CD4-positive, CD25-positive, alpha-beta regulatory T cell (primary cell): ENCODE results near the gene SERPINA5. TPM values are rescaled to one million over a fixed set of nuclear protein-coding genes. Genes with fewer than 3 reads are reported as not detected.

ENCODE experiments used
- ATAC-seq, 2 donors: fragments of 150-1000 bp; cut with Tn5 transposase; one replicate each; pipeline ENCODE4 v1.10.0; 2021; ENCODE audit warnings: low read depth in 2 of 2, moderate number of reproducible peaks in 2 of 2, moderate library complexity in 1 of 2
- DNase-seq, 3 donors: peaks; one replicate each; pipeline versions ENCODE4 v3.0.0 to v3.0.0-alpha.2; 2012 to 2022; ENCODE audit warnings: mixed read lengths in 1 of 3
- H3K27ac ChIP-seq: one replicate; pipeline ENCODE4 v1.7.0; 2013; ENCODE audit warnings: mild to moderate bottlenecking, low read length; ENCODE audit not compliant: insufficient read depth, poor library complexity, severe bottlenecking
- H3K27me3 ChIP-seq: one replicate; pipeline ENCODE4 v1.7.0; 2013; ENCODE audit warnings: low read length; ENCODE audit not compliant: control insufficient read depth, insufficient read depth
- H3K36me3 ChIP-seq: one replicate; pipeline ENCODE4 v1.7.0; 2013; ENCODE audit warnings: mild to moderate bottlenecking, low read length, moderate library complexity; ENCODE audit not compliant: control insufficient read depth, insufficient read depth
- H3K4me1 ChIP-seq: 2 replicates; pipeline ENCODE4 v1.7.0; 2013; ENCODE audit warnings: mild to moderate bottlenecking, low read length; ENCODE audit not compliant: insufficient read depth, control insufficient read depth, poor library complexity, severe bottlenecking
- H3K4me3 ChIP-seq: one replicate; pipeline ENCODE4 v1.7.0; 2013; ENCODE audit warnings: low read depth, mild to moderate bottlenecking, low read length, moderate library complexity
- H3K9me3 ChIP-seq, 2 experiments: 1 replicate in 1 of 2; 2 replicates in 1 of 2; pipeline ENCODE4 v1.7.0; 2013; ENCODE audit warnings: low read length in 2 of 2, mild to moderate bottlenecking in 1 of 2, moderate library complexity in 1 of 2; ENCODE audit not compliant: control insufficient read depth in 2 of 2
- H3K27ac Mint-ChIP-seq, 3 donors: one replicate each; pipeline ENCODE4 v1.8.0; 2020 to 2022; ENCODE audit warnings: mild to moderate bottlenecking in 3 of 3, mixed read lengths in 3 of 3, moderate library complexity in 2 of 3
- H3K27me3 Mint-ChIP-seq: one replicate; pipeline ENCODE4 v1.8.0; 2022; ENCODE audit warnings: mild to moderate bottlenecking, mixed read lengths
- H3K36me3 Mint-ChIP-seq: one replicate; pipeline ENCODE4 v1.8.0; 2020; ENCODE audit warnings: mixed read lengths
- H3K4me1 Mint-ChIP-seq, 4 donors: one replicate each; pipeline ENCODE4 v1.8.0; 2020 to 2022; ENCODE audit warnings: mixed read lengths in 4 of 4, mild to moderate bottlenecking in 1 of 4
- H3K4me3 Mint-ChIP-seq, 4 donors: one replicate each; pipeline ENCODE4 v1.8.0; 2020 to 2022; ENCODE audit warnings: mild to moderate bottlenecking in 4 of 4, mixed read lengths in 4 of 4, moderate library complexity in 3 of 4
- H3K9me3 Mint-ChIP-seq, 7 donors: one replicate each; pipeline ENCODE4 v1.8.0; 2020 to 2022; ENCODE audit warnings: mixed read lengths in 7 of 7, mild to moderate bottlenecking in 3 of 7, moderate library complexity in 2 of 7
- polyA plus RNA-seq, 4 donors: library from polyadenylated mRNA; unstranded; fragments of 300-500 nt; fragmentation: Illumina TruSeq; gene quantifications; one replicate each; pipeline ENCODE4 v1.2.3, GENCODE V29; 2021
- total RNA-seq: library from RNA; stranded (reverse); gene quantifications from one replicate; pipeline ENCODE4 v1.2.3, GENCODE V29; 2022

The SERPINA5 gene
- total and polyA plus RNA-seq, 5 donors from 2014 or later, result not detected

DNA sequence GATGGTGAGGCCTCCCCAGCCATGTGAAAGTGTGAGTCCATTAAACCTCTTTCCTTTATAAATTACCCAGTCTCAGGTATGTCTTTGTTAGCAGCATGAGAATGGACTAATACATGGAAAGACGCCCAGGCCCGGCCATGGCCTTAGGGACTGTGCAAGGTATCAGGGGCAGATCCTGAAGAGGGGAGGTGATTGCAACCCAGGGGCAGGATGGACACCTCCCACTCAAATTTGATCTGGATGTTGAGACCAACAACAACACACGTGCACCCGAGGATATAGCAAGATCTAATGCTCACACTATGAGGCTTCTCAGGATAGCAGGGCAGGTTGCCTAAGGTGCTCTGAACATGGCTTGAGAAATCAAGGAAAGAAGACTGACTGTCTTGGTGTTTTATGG is 33.5 kb upstream of the SERPINA5 start:
- H3K4me1 ChIP-seq, result no peaks in the 10 kb centered on the region
- H3K4me3 ChIP-seq, result no peak overlapping the region
- no peak overlapping the region for H3K4me3 Mint-ChIP-seq
- H3K27me3 Mint-ChIP-seq, result peaks cover 6% of the 10 kb centered on the region
- no peak for DNase-seq
- no peaks in the 10 kb centered on the region for H3K4me1 Mint-ChIP-seq
- H3K9me3 Mint-ChIP-seq, result peaks cover 0 to 6% (median 0%) of the 10 kb centered on the region in 7 donors
- H3K9me3 ChIP-seq, result no peaks in the 10 kb centered on the region
- no peak for ATAC-seq
- H3K36me3 ChIP-seq, result no peaks in the 10 kb centered on the region
- no peak overlapping the region for H3K27ac ChIP-seq
- H3K27me3 ChIP-seq, result no peaks in the 10 kb centered on the region
- no peaks in the 10 kb centered on the region for H3K36me3 Mint-ChIP-seq
- H3K27ac Mint-ChIP-seq, result no peak overlapping the region

DNA sequence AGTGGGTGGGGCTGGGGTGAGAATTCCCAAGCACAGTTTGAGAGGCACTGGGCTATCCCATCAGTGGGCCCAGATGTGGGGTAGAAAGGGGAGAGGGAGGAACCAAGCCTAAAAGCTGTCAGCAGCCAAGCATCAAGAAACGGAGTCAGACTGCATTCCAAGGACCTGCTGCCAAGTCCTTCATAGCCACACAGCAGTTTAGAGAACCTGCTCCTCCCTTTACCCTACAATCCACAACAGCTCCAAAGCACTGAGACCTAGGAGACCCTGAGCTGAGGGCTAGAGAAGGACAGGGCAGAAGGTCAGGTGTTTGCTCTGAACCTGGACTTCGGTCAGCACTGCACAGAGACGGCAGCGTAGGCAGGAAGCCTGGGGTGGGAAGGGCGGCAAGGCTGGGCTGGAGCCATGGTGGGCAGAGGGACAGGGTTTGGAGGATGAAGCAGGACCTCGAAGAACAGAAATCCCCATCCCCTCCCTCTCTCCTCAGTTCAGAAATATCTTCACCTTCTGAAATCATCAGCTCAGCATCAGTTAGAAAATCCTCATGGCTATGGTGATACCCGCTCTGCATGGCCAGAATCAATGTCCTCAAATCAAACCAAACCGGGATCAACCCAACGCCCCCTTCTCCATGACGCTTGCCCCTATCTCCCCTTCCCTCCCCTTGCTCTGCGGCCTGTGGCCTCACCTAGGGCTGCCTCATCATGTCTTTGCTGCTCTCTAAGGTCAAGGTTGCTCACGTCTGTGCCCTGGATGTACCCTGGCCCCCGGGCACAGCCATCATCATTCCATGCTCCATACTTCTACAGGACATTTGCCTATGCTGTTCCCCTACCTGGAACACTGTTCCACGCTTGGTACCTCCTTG is 32.9 kb upstream of the SERPINA5 start:
- H3K27me3 Mint-ChIP-seq, result peaks cover 6% of the 10 kb centered on the region
- DNase-seq, result no peak
- no peak for ATAC-seq
- H3K4me1 Mint-ChIP-seq, result no peaks in the 10 kb centered on the region
- Histone ChIP-seq H3K4me1 (no peaks in the 10 kb centered on the region), H3K27me3 (no peaks in the 10 kb centered on the region), H3K36me3 (no peaks in the 10 kb centered on the region), H3K27ac (no peak overlapping the region), H3K9me3 (no peaks in the 10 kb centered on the region), H3K4me3 (no peak overlapping the region)
- no peaks in the 10 kb centered on the region for H3K36me3 Mint-ChIP-seq
- no peak overlapping the region for H3K4me3 Mint-ChIP-seq
- no peak overlapping the region for H3K27ac Mint-ChIP-seq
- peaks cover 0 to 6% (median 0%) of the 10 kb centered on the region in 7 donors for H3K9me3 Mint-ChIP-seq

DNA sequence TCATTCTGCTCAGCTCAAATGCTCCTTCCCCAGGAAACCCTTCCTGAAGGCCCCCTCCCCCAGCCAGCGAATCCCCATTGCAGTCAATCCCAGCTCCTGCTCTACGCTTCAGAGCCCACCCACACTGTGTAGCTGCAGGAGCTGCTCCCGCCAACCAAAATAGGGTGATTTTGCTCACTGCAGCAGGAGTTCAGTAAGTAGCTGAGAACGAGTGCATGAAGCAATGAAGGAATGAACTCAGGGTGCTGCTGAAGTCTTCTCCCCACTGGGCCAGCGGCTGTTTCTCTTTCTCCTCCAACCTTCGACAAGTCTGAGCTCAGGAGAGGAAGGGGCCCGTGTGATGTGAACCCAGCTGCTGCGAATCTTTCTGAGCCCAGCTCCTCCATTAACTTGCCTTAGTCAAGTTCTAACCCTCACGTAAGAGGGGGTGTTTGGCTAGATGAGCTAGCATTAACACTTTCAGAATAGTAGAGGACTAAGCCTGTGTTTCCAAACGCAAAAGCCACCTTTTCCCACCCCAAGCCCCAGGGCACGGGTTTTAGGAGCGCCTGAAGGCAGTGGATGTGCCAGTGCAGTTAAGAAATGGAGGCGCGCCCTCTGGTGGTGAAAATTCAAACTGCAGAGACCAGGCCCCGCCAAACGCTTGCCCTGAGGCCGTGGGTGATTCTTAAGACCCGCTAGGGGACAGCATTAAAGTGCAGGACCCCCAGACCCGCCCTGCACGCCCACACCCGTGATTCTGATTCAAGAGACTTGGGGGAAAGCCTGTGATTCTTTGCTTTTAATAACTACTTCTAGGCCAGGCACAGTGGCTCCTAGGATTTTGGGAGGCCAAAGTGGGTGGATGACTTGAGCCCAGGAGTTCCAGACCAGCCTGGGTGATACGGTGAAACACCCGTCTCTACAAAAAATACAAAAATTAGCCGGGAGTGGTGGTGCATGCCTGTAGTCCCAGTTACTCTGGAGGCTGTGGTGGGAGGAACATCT is 31.9 kb upstream of the SERPINA5 start:
- DNase-seq (peak; percentile 3 to 34 (median 5)), ATAC-seq (peak in 1 of 2 donors; percentile 44)
- no peaks in the 10 kb centered on the region for H3K4me1 Mint-ChIP-seq
- peaks cover 0 to 6% (median 0%) of the 10 kb centered on the region in 7 donors for H3K9me3 Mint-ChIP-seq
- no peaks in the 10 kb centered on the region for H3K36me3 Mint-ChIP-seq
- no peaks in the 10 kb centered on the region for H3K36me3 ChIP-seq
- no peak overlapping the region for H3K27ac Mint-ChIP-seq
- H3K27ac ChIP-seq, result no peak overlapping the region
- H3K4me3 Mint-ChIP-seq, result no peak overlapping the region
- no peaks in the 10 kb centered on the region for H3K27me3 ChIP-seq
- H3K27me3 Mint-ChIP-seq, result peaks cover 8% of the 10 kb centered on the region
- H3K9me3 ChIP-seq, result no peaks in the 10 kb centered on the region
- H3K4me3 ChIP-seq, result no peak overlapping the region
- no peaks in the 10 kb centered on the region for H3K4me1 ChIP-seq

DNA sequence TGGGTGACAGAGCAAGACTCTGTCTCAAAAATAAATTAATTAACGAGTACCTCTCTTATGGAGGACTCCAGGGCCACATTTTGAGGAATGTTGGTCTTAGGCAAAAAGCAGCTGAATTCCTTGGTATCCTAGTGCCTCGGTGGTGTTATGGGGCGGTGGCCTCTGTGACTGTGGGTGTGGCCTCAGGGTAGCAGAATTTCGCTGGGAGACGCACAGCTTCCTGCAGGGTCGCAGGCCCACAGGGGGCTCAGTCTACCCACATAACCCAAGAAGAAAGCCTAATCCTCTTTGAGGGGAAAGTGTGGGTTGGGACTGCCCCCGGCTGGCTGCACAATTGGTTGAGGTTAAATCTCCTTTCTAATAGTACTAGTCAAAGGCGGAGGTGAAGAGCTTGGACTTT is 31.2 kb upstream of the SERPINA5 start:
- Mint-ChIP-seq H3K27ac (no peak overlapping the region), H3K27me3 (peaks cover 10% of the 10 kb centered on the region), H3K4me1 (no peaks in the 10 kb centered on the region), H3K4me3 (no peak overlapping the region), H3K36me3 (no peaks in the 10 kb centered on the region), H3K9me3 (peaks cover 0 to 6% (median 1%) of the 10 kb centered on the region in 7 donors)
- Histone ChIP-seq H3K4me3 (no peak overlapping the region), H3K4me1 (no peaks in the 10 kb centered on the region), H3K9me3 (no peaks in the 10 kb centered on the region), H3K27ac (no peak overlapping the region), H3K36me3 (no peaks in the 10 kb centered on the region), H3K27me3 (no peaks in the 10 kb centered on the region)
- DNase-seq, result no peak
- no peak for ATAC-seq

DNA sequence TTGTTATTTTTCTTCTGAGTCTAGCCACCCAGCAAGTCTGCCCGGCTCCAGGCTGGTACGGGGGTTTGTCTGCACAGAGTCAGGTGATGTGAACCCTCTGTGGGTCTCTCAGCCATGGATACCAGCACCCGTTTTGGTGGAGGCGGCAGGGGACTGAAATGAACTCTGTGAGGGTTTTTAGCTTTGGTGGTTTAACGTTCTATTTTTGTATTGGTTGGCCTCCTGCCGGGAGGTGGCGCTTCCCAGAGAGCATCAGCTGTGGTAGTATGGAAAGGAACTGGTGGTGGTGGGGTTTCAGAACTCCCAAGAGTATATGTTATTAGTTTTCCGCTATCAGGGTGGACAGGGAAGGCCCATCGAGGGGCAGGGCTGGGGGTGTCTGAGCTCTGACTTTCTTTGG is 25.2 kb upstream of the SERPINA5 start:
- peaks cover 15% of the 10 kb centered on the region for H3K27me3 Mint-ChIP-seq
- no peak overlapping the region for H3K27ac Mint-ChIP-seq
- H3K4me3 ChIP-seq, result no peak overlapping the region
- peaks cover 0 to 8% (median 5%) of the 10 kb centered on the region in 7 donors for H3K9me3 Mint-ChIP-seq
- H3K27ac ChIP-seq, result no peak overlapping the region
- ATAC-seq (no peak), DNase-seq (no peak)
- H3K4me1 Mint-ChIP-seq, result no peaks in the 10 kb centered on the region
- H3K27me3 ChIP-seq, result no peaks in the 10 kb centered on the region
- no peaks in the 10 kb centered on the region for H3K4me1 ChIP-seq
- H3K9me3 ChIP-seq, result no peaks in the 10 kb centered on the region
- no peaks in the 10 kb centered on the region for H3K36me3 Mint-ChIP-seq
- no peaks in the 10 kb centered on the region for H3K36me3 ChIP-seq
- no peak overlapping the region for H3K4me3 Mint-ChIP-seq

DNA sequence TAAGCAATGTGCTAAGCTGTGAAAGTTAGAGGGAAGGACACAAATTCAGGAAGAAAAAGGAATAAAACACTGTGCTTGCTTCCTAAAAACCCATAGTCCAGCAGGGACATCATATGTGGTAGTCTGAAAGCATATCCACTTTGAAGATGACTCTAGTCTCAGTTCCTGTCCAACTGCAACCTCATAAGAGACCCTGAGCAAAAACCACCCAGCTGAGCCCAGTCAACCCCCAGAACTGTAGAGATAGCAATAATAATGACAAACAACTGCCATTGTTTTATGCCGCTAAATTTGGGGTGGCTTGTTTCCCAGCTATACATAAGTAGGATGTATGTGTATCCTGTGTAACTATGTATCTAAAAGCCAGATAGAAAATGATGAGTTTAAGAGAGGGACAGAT is 23.9 kb upstream of the SERPINA5 start:
- Histone ChIP-seq H3K36me3 (no peaks in the 10 kb centered on the region), H3K27ac (no peak overlapping the region), H3K27me3 (no peaks in the 10 kb centered on the region), H3K4me3 (no peak overlapping the region), H3K9me3 (no peaks in the 10 kb centered on the region), H3K4me1 (no peaks in the 10 kb centered on the region)
- DNase-seq (no peak), ATAC-seq (no peak)
- Mint-ChIP-seq H3K4me3 (no peak overlapping the region), H3K9me3 (peaks cover 0 to 8% (median 5%) of the 10 kb centered on the region in 7 donors), H3K27ac (no peak overlapping the region), H3K36me3 (no peaks in the 10 kb centered on the region), H3K27me3 (peaks cover 9% of the 10 kb centered on the region), H3K4me1 (no peaks in the 10 kb centered on the region)

DNA sequence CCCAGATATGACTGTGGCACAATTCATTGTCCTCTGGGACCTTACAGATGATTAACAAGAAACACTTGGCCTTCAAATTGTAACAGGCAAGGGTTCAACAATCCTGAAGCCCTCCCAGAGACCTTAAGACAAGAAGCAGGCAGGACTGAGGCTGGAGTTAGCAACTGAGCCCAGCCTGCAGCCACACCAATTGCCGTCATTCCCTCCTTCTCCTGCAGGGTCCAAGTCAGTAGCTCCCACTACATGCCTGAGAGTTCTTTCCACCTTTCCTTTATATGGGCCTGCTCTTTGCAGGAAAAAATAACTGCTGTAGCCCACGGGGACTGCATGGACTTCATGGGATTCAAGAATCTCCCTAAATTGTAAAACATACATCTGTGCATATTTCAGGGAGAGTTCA is 22.4 kb upstream of the SERPINA5 start:
- Histone ChIP-seq H3K36me3 (no peaks in the 10 kb centered on the region), H3K4me1 (no peaks in the 10 kb centered on the region), H3K4me3 (no peak overlapping the region), H3K9me3 (no peaks in the 10 kb centered on the region), H3K27ac (no peak overlapping the region), H3K27me3 (no peaks in the 10 kb centered on the region)
- peaks cover 0 to 7% (median 5%) of the 10 kb centered on the region in 7 donors for H3K9me3 Mint-ChIP-seq
- H3K27ac Mint-ChIP-seq, result no peak overlapping the region
- no peaks in the 10 kb centered on the region for H3K36me3 Mint-ChIP-seq
- no peak for DNase-seq
- peaks cover 9% of the 10 kb centered on the region for H3K27me3 Mint-ChIP-seq
- H3K4me1 Mint-ChIP-seq, result no peaks in the 10 kb centered on the region
- ATAC-seq, result no peak
- no peak overlapping the region for H3K4me3 Mint-ChIP-seq
